CD4-positive, alpha-beta T cell treated with Interleukin-10 for 1 hour (primary cell): Measurements from ENCODE around the gene SQSTM1.
"Not testable (repeated sequence)": the region's sequence is repeated elsewhere in the genome, so short reads cannot be mapped to it uniquely, and the experiment has no call there.

Experiments used
- DNase-seq: peaks from one replicate; pipeline ENCODE4 v3.0.0-alpha.2; 2020

Gene SQSTM1

GRCh38 chr5:179820483-179821297 lies at the start of gene SQSTM1:
TSS of gene SQSTM1 (plus strand) at chr5:179820905. CDS start at chr5:179820937, 32 bp downstream.
- DNase-seq = peak; percentile 88

- no peak for DNase-seq
These were observed 49.3 kb upstream of the SQSTM1 start for GRCh38 chr5:179771311-179771895.

- DNase-seq = no peak
These were observed 48.4 kb upstream of the SQSTM1 start for GRCh38 chr5:179772351-179772750.

GRCh38 chr5:179773686-179774040 lies 47.0 kb upstream of the SQSTM1 start:
- no peak for DNase-seq

GRCh38 chr5:179774442-179774841 lies 46.3 kb upstream of the SQSTM1 start:
- DNase-seq = no peak

GRCh38 chr5:179776411-179776938 lies 44.2 kb upstream of the SQSTM1 start:
- DNase-seq = no peak

GRCh38 chr5:179777456-179777855 lies 43.2 kb upstream of the SQSTM1 start:
- DNase-seq = no peak

- DNase-seq = no peak
These were observed 42.8 kb upstream of the SQSTM1 start for GRCh38 chr5:179777909-179778308.

- no peak for DNase-seq
These were observed 42.1 kb upstream of the SQSTM1 start for GRCh38 chr5:179778591-179778990.

- DNase-seq = no peak
These were observed 40.9 kb upstream of the SQSTM1 start for GRCh38 chr5:179779826-179780225.

- no peak for DNase-seq
These were observed 40.3 kb upstream of the SQSTM1 start for GRCh38 chr5:179780362-179780761.

- no peak for DNase-seq
These were observed 38.9 kb upstream of the SQSTM1 start for GRCh38 chr5:179781846-179782245.

- DNase-seq = no peak
These were observed 37.6 kb upstream of the SQSTM1 start for GRCh38 chr5:179783128-179783527.

GRCh38 chr5:179786861-179787260 lies 33.8 kb upstream of the SQSTM1 start:
- no peak for DNase-seq

- DNase-seq = no peak
These were observed 32.4 kb upstream of the SQSTM1 start for GRCh38 chr5:179788193-179788854.

- DNase-seq = not testable (repeated sequence)
These were observed 31.4 kb upstream of the SQSTM1 start for GRCh38 chr5:179789278-179789677.

- DNase-seq = no peak
These were observed 28.7 kb upstream of the SQSTM1 start for GRCh38 chr5:179791881-179792611.

GRCh38 chr5:179792612-179793467 lies 27.9 kb upstream of the SQSTM1 start:
- DNase-seq = no peak

GRCh38 chr5:179793468-179794139 lies 27.1 kb upstream of the SQSTM1 start, which contains the start of gene LTC4S:
TSS of gene LTC4S (plus strand) at chr5:179793986. CDS start at chr5:179794081, 95 bp downstream.
- peak; percentile 72 for DNase-seq

- DNase-seq = no peak
These were observed 26.5 kb upstream of the SQSTM1 start for GRCh38 chr5:179794171-179794570.

GRCh38 chr5:179794575-179794974 lies 26.1 kb upstream of the SQSTM1 start:
- DNase-seq = no peak
